Activated CD8-positive, alpha-beta memory T cell treated with anti-CD3 and anti-CD28 coated beads, Interleukin-2, amount 50 U/mL, for 48 hours (primary cell): ENCODE measurements around the gene DLG1.
"Not testable (repeated sequence)": the region's sequence is repeated elsewhere in the genome, so short reads cannot be mapped to it uniquely, and the experiment has no call there.

Source experiments
- DNase-seq: peaks from one replicate; pipeline ENCODE4 v3.0.0-alpha.2; 2020

The DLG1 gene

DNA sequence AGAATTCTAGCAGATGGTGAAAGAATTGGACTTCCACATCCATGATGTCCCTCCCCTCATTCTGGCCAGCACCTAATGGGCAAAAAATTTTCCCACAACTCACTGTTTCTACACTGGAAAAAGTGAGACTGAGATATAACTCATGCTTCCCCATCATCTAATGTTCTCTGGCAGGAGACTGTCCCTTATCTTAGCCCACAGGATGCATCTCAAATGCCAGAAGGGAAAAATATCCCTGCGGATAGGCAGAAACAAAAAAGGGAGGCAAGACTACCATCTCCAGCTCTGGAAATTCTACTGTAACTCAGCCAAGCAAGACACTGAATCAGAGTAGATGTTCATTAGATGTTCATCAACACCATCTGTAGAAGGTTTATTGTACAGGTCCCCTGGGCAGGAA lies 58.6 kb downstream of the DLG1 start:
- no peak for DNase-seq

DNA sequence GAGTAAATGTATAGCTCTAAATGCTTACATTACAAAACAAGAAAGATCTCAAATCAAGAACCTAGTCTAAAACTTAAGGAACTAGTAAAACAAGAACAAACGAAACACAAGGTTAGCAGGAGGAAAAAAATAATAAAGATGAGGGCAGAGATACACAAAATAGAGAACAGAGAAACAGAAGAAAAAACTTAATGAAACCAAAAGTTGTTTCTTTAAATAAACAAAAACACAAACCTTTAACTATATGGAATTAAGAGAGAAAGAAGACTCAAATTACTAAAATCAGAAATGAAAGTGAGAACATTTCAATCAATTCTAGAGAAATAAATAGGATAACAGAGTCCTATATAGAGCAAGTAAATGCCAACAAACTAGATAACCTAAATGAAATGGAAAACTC lies 59.6 kb downstream of the DLG1 start:
- DNase-seq, result no peak

DNA sequence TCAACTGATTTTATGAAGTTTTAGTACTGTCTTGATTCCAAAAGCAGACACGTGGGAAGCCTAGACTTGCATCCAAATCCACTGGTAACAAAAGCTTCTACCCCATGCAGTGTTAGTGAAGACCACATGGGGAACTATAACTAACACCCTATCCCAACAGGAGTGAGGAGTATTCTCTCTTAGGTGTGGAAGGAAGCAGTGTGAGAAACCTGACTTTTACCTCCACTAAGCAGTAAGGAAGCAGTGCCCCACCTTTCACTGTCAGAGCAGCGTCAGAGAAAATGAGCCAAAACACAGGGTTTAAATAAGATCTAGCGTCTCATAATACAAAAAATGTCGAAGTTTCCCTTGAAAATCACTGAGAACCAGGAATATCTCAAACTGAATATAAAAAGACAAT lies 60.5 kb downstream of the DLG1 start:
- no peak for DNase-seq

DNA sequence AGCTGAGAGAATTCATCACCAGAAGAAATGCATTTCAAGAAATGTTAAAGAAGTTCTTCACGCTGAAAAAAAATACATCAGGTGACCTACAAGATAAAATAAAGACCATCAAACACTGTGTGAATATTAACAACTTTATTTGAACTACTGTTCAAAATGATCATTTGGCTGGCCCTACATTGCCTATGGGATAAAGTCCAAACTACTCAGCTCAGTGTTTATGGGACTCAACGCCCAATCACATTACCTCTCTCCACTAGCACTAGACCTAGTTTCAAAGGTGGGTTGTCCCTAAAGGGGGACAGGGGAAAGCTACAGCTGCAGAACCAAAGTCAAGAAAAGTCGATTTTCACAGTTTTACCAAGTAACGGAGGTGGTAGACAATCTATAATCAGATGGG lies 62.0 kb downstream of the DLG1 start:
- DNase-seq, result no peak

DNA sequence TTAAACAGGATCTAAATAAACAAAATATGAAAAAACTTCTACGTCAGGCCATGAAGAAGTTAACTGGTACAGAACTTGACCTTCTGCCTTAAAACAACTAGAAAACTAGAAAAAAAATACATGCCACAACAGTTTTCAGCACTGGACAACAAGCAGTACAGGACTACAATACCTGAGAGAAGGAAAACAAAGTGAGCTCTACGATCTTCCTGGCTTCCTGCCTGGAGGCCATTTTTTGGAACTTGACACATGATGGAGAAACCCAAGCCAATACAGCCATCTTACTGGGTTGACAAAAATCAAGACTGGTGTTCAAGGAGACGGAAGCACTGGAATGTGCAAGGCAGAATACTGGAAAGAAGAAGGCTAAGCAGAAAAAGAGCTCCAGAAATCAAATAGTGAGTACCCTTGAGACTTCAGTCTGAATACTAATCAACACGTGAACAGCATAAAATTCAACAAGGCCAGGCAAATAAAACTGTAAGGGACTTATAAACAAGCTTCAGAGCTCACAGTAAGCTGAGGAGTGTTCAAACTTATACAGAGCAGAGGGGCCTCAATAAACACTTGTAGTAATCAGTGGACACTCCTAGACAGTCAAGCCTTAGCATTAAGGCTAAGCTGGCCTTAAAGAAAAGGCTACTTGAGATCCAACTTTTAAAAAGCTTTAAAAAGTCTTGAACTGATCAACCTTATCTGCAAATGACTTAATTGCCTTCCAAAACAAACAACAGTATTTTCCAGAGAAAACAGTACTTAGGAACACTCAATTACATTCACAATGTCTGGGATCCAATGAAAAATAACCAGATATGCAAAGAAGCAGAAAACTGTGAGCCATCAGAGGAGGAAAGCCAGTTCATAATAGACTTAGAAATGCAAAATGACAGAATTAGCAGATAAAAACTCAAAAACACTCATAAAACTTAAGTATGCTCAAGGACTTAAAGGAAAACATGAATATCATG lies 63.2 kb downstream of the DLG1 start:
- no peak for DNase-seq

DNA sequence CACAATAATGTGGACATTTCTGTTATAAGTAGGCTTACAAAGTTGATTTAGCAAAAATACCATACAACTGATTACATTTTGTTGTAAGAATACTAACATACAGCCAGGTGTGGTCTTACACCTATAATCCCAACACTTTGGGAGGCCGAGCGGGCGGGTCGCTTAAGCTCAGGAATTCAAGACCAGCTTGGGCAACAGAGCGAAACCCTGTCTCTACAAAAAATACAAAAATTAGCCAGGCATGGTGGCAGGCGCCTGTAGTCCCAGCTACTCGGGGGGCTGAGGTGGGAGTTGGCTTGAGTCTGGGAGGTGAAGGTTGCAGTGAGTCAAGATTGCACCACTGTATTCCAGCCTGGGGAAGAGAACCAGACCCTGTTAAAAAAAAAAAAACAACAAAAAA lies 67.1 kb downstream of the DLG1 start:
- DNase-seq, result no peak

DNA sequence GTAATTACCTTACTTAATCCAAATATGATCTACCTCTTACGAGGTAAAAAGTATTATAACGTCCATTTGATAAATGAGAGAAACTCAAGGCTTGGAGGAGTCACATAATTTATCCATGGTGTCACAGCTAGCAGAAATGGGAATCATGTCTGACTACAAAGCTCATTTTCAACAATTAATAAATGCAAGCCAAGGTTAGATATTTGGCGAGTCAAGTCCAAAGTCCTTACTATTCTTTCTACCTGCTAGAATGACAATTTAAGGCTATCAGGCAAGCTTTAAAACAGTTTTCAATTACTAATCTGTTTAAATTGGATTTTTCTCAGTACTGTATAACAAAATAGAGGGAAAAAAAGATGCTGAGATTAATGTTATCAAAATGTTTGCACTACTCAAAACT lies 68.6 kb downstream of the DLG1 start:
- no peak for DNase-seq

DNA sequence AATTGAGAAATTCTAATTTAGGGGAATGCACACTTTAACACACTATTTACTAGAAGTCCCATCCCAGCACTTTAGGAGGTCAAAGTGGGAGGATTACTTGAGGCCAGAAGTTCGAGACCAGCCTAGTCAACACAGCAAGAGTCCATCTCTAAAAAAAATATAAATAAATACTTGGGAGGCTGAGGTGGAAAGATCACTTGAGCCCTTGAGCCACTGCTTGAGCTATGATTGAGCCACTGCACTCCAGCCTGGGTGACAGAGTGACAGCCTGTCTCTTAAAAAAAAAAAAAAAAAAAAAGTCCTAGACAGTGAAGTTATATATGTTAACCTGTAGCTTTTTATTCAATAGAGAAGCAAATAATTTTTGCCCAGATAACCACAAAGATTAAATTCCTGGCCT lies 69.2 kb downstream of the DLG1 start:
- DNase-seq, result no peak

DNA sequence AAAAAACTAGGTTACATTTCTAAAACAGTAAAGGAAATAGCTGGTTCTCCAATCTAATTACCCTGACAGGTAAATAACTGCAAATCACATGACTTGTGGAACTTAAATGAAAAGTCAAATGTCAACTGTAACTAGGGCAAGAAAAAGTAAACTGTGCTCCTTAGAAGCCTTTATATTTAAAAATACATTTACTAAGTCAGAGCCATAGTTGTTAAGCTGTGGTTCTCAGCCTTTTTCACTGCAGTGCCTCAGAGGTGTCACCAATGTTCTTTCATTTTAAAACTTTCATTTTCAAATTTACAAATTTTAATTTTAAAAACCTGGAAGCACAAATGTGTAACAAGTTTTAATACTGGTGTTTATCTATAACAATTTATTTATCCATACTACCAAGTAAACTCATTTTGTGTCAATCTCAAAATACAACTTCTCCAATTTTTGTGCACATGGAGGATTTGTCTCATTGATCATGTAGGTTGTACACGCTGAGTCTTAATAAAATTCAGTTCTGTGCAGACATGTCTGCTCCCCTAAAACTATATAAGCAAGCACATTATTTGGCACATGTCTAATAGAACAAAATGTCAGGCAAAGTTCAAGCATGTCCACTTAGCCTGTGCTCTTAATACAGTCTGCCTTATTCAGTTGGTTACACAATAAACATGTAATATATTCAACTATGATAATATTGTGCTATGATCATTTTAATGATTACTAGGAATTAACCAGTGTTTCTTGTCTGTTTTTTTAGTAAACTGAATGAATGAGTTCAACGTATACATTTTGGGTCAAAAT lies 70.4 kb downstream of the DLG1 start:
- DNase-seq, result no peak

DNA sequence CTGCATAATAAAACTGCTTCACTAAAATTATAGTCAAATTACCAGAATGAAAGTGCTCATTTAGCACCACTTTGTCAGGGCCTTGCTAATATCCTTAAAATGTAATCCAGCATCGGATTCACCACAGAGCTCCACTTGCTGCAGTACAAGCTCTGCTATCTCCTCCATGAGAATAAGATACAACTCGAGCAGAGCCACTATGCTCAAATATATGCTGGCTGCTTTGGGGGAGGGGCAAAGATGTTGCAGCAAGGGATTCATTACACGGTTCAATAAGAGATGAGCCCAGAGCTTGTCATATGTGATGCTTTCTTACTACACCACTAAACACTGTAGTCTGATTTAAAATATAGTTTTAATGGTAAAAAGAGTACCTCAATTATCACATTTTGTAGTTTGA lies 72.2 kb downstream of the DLG1 start:
- DNase-seq, result no peak

DNA sequence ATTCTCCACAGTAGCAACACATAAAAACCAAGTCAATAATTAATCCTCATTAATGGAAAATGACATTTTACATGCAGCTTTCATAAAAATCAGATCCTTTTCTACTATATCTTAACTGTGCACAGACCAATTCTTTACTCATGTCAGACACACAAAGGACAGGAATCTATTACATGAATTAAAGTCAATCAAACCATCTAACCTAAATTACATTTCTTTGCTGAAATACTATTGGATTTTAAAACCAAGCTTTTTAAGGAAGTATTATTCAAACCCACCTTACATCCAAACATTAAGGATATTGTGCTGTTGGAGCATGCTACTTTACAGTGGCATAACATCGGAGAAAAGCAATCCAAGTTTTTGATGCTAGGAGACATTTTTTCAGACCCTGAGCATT lies 72.8 kb downstream of the DLG1 start:
- no peak for DNase-seq

DNA sequence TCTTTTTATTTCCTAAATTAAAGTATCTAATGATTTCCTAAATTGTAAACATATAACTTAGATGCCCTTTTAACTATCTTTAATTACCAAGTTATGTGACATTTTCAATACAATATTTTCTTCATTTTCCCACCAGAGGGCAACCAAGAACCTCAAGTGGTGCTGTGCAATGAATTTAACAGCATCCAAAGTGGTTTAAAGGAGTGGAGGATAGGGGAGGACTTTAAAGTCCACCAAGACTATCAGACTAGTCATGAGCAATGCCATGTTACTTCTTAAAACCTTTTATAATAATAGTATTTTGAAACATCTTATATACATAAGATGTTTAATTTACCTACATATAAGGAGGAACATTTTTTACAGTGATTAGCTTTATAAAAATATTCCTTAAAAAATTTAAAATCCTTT lies 74.4 kb downstream of the DLG1 start:
- DNase-seq, result no peak

DNA sequence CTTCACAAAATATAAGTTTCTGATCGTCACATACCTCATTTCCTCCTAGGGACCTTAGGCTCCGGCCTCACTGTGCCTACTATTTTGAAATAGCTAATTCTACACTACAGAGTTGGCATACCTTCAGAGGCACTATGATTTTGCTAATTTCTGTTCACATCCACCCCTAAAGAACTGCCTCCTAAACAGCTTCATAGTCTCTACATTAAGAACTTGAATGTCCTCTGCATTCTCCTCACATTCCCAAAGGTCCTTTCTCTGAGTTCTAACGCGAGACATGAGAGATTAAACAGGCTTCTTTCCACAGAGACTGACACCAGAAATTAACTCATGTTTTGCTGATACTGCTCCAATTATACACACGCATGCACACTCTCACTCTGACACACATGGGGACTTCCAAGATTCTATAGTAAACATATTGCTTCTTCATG lies 75.5 kb downstream of the DLG1 start:
- DNase-seq, result no peak

DNA sequence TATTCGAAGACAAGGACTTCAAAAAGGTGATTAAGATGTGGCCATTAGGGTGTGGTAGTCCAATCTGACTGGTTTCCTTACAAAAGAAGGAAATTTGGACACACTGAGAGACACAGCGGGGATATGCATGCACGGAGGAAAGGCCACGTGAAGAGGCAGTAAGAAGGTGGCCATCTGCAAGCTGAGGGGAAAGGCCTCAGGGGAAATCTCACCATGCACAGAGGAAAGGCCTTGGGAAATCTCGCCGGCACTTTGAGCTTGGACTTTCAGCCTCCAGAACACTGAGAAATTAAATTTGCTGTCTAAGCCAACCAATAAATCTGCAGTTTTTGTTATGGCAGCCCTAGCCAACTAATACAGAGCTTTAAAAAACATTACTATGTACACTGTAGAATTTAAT lies 78.8 kb downstream of the DLG1 start:
- DNase-seq, result no peak

DNA sequence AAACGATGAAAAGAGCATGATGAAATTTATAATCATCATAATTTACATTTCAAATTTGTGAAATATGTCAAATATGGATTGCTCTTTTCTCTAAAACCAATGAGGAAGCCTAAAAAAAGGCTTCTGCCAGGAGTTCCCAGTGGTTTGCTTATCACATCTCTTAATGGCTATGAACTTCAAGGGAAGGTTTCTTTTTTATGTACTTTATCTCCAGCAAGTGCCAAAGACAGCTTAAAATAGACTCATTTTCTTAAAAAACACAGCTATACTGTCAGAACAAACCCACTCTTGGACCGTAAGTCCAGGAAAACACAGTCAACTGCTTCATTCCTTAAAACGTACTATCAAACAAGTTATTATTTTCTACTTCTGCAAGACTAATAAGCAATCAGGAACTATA lies 80.2 kb downstream of the DLG1 start:
- DNase-seq, result no peak

DNA sequence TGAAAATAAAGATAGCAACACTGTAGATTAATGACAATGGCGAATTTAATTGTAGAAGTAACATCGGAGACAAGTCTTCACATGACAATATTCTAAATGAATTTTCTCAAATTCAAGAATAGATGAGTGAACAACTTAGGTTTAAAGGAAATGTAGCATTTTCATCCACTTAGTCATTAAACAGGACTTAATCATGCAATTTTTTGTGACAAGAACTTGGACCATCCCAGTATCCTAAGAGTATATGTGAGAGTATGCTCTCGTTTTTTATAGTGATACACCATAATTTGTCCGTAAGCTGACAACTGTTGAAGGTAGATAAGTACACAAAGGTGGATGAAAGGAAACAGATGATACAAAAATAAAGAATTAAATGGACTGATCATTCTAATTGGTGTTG lies 81.5 kb downstream of the DLG1 start:
- no peak for DNase-seq

DNA sequence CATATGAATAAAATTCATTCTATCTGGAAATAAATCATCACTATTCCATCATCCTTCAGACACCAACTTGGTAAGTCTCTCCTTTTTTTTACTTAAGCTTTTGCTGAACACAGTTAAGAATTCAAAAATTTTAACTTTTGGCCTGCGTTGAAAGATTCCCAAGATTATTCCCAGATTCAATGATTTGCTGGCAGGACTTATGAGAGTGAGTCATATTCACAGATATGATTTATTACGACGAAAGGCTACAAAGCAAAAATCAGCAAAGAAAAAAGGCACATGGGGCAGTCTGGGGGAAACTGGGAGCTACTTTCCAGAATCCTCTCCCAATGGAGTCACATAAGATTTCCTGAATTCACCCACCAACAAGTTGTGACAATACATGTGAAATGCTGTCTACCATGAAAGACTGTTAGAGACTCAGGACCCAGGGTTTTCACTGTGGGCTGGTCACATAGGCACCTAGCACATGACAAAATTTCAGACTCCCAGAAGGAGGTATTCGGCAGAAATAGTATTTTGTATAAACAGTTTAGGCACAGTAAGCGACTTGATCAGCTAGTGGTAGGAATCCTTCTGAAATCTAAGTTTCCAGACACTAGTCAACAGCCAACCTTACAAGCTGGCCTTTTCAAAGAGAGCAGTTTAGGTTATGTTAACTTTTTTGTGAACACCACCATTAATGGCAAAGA lies 82.1 kb downstream of the DLG1 start:
- DNase-seq, result no peak

DNA sequence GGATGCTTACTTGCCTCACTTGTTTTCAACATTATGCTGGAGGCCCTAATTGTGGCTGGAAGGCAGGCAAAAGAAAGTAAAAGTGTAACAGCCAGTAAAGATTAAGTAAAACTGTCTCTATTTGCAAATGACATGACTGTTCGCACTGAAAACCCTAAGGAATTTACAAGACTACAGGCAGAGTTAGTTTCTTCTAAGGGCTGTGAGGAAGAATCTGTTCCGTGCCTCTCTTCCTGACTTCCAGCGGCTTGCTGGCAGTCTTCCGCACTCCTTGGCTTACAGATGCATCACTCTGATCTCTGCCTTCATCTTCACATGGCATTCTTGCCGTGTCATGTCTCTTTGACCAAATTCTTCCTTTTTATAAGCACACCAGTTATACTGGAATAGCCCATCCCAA lies 86.1 kb downstream of the DLG1 start:
- no peak for DNase-seq

DNA sequence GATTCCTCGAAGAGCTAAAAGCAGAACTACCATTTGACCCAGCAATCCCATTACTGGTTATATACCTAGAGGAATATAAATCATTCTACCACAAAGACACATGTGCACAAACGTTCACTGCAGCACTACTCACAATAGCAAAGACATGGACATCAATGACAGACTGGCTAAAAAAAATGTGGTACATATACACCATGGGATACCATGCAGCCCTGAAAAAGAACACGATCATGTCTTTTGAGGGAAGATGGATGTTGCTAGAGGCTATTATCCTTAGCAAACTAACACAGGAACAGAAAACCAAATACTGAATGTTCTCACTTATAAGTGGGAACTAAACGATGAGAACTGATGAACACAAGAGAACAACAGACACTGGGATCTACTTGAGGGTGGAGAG lies 86.7 kb downstream of the DLG1 start:
- not testable (repeated sequence) for DNase-seq

DNA sequence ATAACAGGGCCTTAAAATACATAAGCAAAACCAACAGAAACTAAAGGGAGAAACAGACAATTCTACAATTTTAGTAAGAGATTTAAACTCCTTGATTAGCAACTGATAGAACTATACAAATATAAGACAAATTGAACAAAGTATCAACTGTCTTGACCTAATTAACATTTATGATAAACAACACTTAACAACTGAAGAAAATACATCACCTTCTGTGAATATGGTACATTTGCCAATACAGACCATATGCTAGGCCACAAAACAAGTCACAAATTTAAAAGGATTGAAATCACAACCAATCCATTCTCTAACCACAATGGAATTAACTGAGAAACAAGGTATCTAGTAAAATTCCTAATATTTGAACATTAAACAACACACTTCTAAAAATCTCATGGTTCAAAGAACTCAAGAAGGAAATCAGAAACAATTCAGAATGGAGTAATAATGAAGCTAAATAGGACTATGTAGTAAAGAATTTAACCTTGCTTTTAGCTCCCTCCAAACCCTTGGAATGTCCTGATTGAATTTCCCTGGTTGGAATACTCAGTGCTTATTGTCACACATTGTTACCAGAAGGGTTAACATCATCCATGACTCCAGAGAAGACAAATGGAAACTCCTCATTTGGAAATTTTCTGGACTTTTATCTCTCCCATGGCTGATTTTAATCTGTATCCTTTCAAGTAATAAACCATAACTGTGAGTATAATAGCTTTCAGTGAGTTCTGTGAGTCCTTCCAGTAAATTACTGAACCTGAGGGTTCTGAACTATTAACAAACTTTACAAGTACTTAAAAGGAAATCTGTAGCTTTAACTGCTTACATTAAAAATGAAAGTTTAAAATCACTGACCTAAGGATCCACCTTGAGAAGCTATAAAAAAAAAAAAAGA lies 88.8 kb downstream of the DLG1 start:
- no peak for DNase-seq

DNA sequence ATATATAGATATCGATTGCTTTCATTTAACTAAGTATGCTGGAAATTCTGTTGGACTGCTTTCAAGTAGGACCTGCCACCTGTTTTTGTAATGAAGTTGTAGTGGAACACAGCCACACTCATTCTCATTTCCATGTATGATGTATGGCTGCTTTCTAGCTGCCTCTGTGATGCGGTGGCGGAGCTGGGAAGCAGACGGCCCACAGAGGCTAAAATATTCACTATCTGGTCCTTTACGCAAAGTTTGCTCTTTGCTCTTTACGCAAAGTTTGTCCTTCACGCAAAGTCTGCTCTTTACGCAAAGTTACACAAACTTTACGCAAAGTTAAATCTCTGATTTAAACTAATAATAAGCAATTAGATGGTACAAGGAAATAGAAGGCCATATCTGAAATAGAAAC lies 91.5 kb downstream of the DLG1 start:
- no peak for DNase-seq

DNA sequence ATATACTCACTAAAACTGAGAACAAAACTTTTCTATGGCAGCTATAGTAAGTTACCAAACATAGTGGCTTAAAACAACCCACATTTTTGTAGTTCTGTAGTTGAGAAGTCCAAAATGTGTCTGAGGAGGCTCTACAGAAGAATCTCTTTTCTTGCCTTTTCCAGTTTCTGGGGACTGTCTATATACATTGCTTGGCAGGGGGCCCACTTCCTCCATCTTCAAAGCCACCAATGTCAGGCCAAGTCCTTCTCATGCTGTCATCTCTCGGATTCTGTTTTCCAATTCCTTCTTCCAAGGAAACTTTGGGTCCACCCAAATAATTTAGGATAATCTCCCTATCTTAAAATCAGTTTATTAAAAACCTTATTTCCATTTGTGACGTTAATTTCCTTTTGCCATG lies 92.7 kb downstream of the DLG1 start:
- DNase-seq, result no peak

DNA sequence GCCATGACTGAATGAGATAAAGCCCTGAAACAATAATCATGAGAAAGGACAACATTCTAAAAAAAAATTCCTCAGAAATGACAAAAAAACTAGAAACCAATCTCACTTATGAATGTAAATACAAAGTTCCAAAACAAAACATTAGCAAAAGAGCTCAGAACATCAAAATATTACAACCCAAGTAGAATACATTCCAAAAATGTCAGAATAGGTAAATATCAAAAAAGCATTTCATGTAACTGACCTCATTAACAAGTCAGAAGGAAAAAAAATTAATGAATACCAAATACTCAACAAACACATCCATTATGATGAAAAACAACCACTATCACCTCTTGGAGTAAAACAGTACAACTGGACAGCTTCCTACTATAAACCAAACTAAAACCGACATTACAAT lies 93.1 kb downstream of the DLG1 start:
- DNase-seq, result no peak
